Mesodermal cell (in vitro differentiated cells): ENCODE measurements around the gene B9D1.
A peak's percentile ranks its signal among the peaks of the same experiment; 100 is the strongest.

ENCODE experiments used
- H3K27ac ChIP-seq: 2 replicates; pipeline ENCODE4 v1.7.0; 2013; ENCODE audit warnings: mild to moderate bottlenecking, low read depth, low read length, moderate library complexity; ENCODE audit not compliant: severe bottlenecking
- H3K36me3 ChIP-seq: 2 replicates; pipeline ENCODE4 v1.7.1; 2013; ENCODE audit warnings: mild to moderate bottlenecking, low read length, moderate library complexity; ENCODE audit not compliant: control insufficient read depth, insufficient read depth
- H3K4me1 ChIP-seq: one replicate; pipeline ENCODE4 v1.7.1; 2013; ENCODE audit warnings: mild to moderate bottlenecking, low read length; ENCODE audit not compliant: insufficient read depth, control insufficient read depth, poor library complexity, severe bottlenecking
- H3K4me3 ChIP-seq: 2 replicates; pipeline ENCODE4 v1.7.0; 2013; ENCODE audit warnings: low read length, control low read depth, mild to moderate bottlenecking; ENCODE audit not compliant: insufficient read depth, poor library complexity, severe bottlenecking; ENCODE audit errors: extremely low read depth
- H3K9me3 ChIP-seq: 2 replicates; pipeline ENCODE4 v1.7.1; 2013; ENCODE audit warnings: mild to moderate bottlenecking, low read length, moderate library complexity; ENCODE audit not compliant: control insufficient read depth
- WGBS, 2 experiments: methylation state at CpG; one replicate each; pipeline ENCODE4 v1.1.5; 2013; ENCODE audit warnings: missing lambda C conversion rate in 2 of 2; ENCODE audit not compliant: insufficient coverage in 2 of 2; 5-methylcytosine and 5-hydroxymethylcytosine counted together

B9D1 gene

GRCh38 chr17:19364699-19365498 is 2.4 kb upstream of the B9D1 start:
- Histone ChIP-seq H3K9me3 (no peaks in the 10 kb centered on the region), H3K27ac (no peak overlapping the region), H3K4me1 (peaks cover 7% of the 10 kb centered on the region), H3K36me3 (no peaks in the 10 kb centered on the region), H3K4me3 (no peak overlapping the region)
- 85 to 88% methylated on average over 11 to 12 of the region's 14 CpGs for WGBS, 2 experiments

DNA sequence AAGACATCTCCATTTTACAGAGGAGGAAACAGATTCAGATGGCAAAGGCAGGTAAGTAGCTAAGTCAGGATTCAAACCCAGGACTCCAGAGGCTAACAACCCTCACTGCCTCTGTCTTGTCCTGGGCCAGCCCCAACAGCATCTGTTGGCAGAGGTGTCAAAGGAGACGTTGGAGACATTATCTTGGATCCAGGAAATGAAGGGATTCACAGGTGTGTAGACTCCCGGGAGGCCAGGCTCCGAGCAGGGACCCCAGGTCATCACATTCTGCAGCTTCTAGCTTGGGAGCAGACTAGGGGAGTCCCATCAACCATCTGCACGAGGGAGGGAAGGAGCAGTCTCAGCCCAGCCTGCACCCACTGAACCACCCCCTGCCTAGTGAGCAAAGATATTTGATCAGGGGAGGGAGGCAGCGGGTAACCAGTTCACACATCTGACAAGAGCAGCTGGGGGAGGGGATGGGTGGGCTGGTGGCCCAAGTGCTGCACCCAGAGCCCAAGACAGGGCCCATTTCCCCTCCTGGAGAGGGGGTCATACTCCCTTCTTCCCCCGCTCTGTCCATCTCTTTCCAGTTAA is 1.0 kb upstream of the B9D1 start:
- Histone ChIP-seq H3K36me3 (no peaks in the 10 kb centered on the region), H3K4me3 (no peak overlapping the region), H3K27ac (no peak overlapping the region), H3K4me1 (peaks cover 7% of the 10 kb centered on the region), H3K9me3 (no peaks in the 10 kb centered on the region)
- 53 to 64% methylated on average over 4 to 6 of the region's 6 CpGs for WGBS, 2 experiments

- H3K4me3 ChIP-seq, result peak overlapping the region; percentile 66
- no peak overlapping the region for H3K27ac ChIP-seq
- 40 to 42% methylated on average over 11 to 14 of the region's 14 CpGs for WGBS, 2 experiments
- H3K4me1 ChIP-seq, result peaks cover 7% of the 10 kb centered on the region
- no peaks in the 10 kb centered on the region for H3K36me3 ChIP-seq
- H3K9me3 ChIP-seq, result no peaks in the 10 kb centered on the region
Measured at GRCh38 chr17:19363114-19363438, 553 bp upstream of the B9D1 start.

GRCh38 chr17:19361944-19362276 is 613 bp downstream of the B9D1 start:
- peaks cover 10% of the 10 kb centered on the region for H3K4me1 ChIP-seq
- H3K36me3 ChIP-seq, result no peaks in the 10 kb centered on the region
- peak overlapping the region; percentile 87 for H3K27ac ChIP-seq
- H3K4me3 ChIP-seq, result peak overlapping the region; percentile 66
- H3K9me3 ChIP-seq, result no peaks in the 10 kb centered on the region
- 27 to 29% methylated on average over 15 to 16 of the region's 16 CpGs for WGBS, 2 experiments

- Histone ChIP-seq H3K9me3 (no peaks in the 10 kb centered on the region), H3K36me3 (no peaks in the 10 kb centered on the region), H3K4me3 (no peak overlapping the region), H3K27ac (no peak overlapping the region), H3K4me1 (peaks cover 10% of the 10 kb centered on the region)
- 85 to 86% methylated on average over 3 to 4 of the region's 6 CpGs for WGBS, 2 experiments
Measured at GRCh38 chr17:19361326-19361725, 1.2 kb downstream of the B9D1 start.

DNA sequence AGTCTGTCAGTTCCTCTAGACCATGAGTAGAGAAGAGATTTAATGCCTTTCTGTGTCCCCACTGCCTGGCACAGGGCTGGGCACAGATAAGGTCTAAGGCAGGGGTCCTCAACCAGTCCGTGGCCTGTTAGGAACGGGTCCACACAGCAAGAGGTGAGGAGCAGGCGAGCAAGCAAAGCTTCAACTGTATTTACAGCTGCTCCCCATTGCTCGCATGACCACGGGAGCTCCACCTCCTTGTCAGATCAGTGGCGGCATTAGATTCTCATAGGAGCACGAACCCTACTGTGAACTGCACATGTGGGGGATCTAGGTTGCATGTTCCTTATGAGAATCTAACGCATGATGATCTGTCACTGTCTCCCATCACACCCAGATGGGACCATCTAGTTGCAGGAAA is 1.8 kb downstream of the B9D1 start:
- Histone ChIP-seq H3K27ac (no peak overlapping the region), H3K36me3 (no peaks in the 10 kb centered on the region), H3K4me1 (peaks cover 10% of the 10 kb centered on the region), H3K9me3 (no peaks in the 10 kb centered on the region), H3K4me3 (no peak overlapping the region)
- 90 to 98% methylated on average over 7 of the region's 8 CpGs for WGBS, 2 experiments

GRCh38 chr17:19359856-19360255 is 2.7 kb downstream of the B9D1 start:
- 95 to 96% methylated on average over 3 to 4 of the region's 5 CpGs for WGBS, 2 experiments
- no peaks in the 10 kb centered on the region for H3K9me3 ChIP-seq
- no peak overlapping the region for H3K4me3 ChIP-seq
- H3K36me3 ChIP-seq, result no peaks in the 10 kb centered on the region
- peaks cover 10% of the 10 kb centered on the region for H3K4me1 ChIP-seq
- no peak overlapping the region for H3K27ac ChIP-seq

DNA sequence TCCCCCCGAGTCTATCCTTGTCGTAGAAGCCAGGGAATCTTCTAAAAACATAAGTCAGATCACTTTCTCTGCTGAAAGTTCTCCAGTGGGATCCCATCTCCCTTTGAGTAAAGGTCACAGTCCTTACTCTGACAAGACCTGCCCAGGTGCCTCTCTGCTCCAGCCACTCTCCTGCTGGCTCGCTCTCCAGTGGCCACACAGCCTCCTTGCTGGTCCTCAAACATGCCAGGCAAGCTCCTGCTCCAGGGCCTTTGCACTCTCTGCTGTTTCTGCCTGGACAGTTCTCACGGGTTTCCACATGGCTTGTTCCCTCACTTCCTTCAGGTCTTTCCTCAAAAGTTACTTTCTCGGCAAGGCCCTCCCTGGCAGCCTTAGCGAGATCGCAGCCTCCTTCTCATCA is 3.4 kb downstream of the B9D1 start:
- WGBS, 2 experiments, result 90 to 95% methylated on average over 6 to 7 of the region's 7 CpGs
- Histone ChIP-seq H3K4me1 (peaks cover 8% of the 10 kb centered on the region), H3K4me3 (no peak overlapping the region), H3K36me3 (no peaks in the 10 kb centered on the region), H3K27ac (no peak overlapping the region), H3K9me3 (no peaks in the 10 kb centered on the region)

- 94 to 95% methylated on average over 4 to 6 of the region's 7 CpGs for WGBS, 2 experiments
- H3K36me3 ChIP-seq, result no peaks in the 10 kb centered on the region
Measured at GRCh38 chr17:19357761-19358160, 4.8 kb downstream of the B9D1 start.

DNA sequence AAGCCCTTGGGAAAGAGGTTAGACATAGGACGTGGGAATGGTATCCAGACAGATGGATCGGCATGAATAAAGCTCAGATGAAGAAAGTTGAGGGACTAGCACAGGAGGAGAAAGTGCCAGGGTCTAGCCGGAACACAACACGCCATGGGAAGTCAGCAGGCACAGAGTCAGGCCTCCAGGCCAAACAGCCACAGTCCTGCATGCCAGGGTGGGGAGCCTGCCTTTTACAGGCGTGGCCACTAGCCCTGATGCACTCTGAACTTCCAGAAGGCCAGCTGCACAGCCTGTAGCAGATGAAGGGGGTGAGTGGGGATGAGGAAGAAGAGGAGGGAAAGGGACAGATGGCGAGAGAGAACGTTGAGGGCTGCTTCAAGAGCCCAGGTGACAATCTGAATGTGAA is 5.2 kb downstream of the B9D1 start:
- Histone ChIP-seq H3K9me3 (no peaks in the 10 kb centered on the region), H3K4me3 (no peak overlapping the region), H3K27ac (no peak overlapping the region), H3K4me1 (peaks cover 11% of the 10 kb centered on the region), H3K36me3 (no peaks in the 10 kb centered on the region)
- WGBS, 2 experiments, result 93 to 99% methylated on average over 5 to 7 of the region's 7 CpGs

More at GRCh38 chr17:19357761-19358160, 4.8 kb downstream of the B9D1 start:
- H3K27ac ChIP-seq, result no peak overlapping the region
- H3K4me3 ChIP-seq, result no peak overlapping the region
- peaks cover 11% of the 10 kb centered on the region for H3K4me1 ChIP-seq
- no peaks in the 10 kb centered on the region for H3K9me3 ChIP-seq

GRCh38 chr17:19354748-19355147 is 7.8 kb downstream of the B9D1 start:
- no peak overlapping the region for H3K4me3 ChIP-seq
- WGBS, 2 experiments, result 72 to 78% methylated on average over 4 to 5 of the region's 6 CpGs
- no peak overlapping the region for H3K27ac ChIP-seq
- H3K4me1 ChIP-seq, result peaks cover 7% of the 10 kb centered on the region
- H3K9me3 ChIP-seq, result no peaks in the 10 kb centered on the region
- H3K36me3 ChIP-seq, result no peaks in the 10 kb centered on the region
